SK-N-MC (cell line): Measurements from ENCODE around the gene ZNF81.

ENCODE experiments used
- EZH2 ChIP-seq: fragments of 200-600 bp; sonication (generic); IDR thresholded peaks from one replicate; pipeline ENCODE4 v1.6.1; 2017; ENCODE audit warnings: antibody characterized with exemption
- FOXP2 ChIP-seq: optimal IDR thresholded peaks from 2 replicates; pipeline ENCODE3; 2011; ENCODE audit warnings: mild to moderate bottlenecking, moderate library complexity; ENCODE audit not compliant: insufficient read depth; ENCODE audit errors: extremely low read length, control extremely low read depth
- POLR2AphosphoS5 ChIP-seq: IDR thresholded peaks from 2 replicates; pipeline ENCODE4 v1.6.1; 2012; ENCODE audit warnings: mild to moderate bottlenecking, low read depth, low read length, borderline replicate concordance

DNA sequence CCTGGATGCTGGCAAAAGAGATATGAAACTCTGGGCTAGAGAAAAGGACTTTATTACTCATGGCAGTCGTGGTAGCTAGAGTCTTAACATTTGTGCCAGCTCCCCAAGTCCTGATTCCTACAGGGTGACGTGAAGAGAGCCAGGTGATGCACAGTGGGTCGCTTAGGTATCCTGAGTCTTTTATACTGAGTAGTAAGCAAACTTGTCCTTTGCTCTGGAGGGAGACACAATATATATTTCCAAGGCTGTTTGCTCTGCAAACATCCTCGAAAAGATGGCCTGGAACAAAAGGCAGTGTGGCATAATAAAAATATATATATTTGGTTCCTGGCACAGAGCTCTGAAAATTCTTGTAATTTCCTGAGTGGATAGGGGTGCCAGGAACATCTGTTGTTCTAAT, 23.0 kb downstream of the ZNF81 start:
- TF ChIP-seq EZH2 (no peak), POLR2AphosphoS5 (no peak), FOXP2 (no peak)
